Uterus (tissue), 4 donors: ENCODE results near the gene CKAP4. TPM values are rescaled to one million over a fixed set of nuclear protein-coding genes. Genes with fewer than 3 reads are reported as not detected.

Experiments
- DNase-seq, 2 donors: peaks; one replicate each; pipeline ENCODE4 v3.0.0-alpha.2; 2019 to 2020
- H3K27ac ChIP-seq, 2 donors: fragments of 200-600 bp; sonication (generic); 1 replicate in 1 of 2; 2 replicates in 1 of 2; pipeline ENCODE4 v1.5.1; 2016 to 2018
- H3K27me3 ChIP-seq, 2 donors: fragments of 200-600 bp; sonication (generic); one replicate each; pipeline ENCODE4 v1.5.1; 2018 to 2019; ENCODE audit warnings: control low read depth in 1 of 2
- H3K36me3 ChIP-seq, 2 donors: fragments of 200-600 bp; sonication (generic); one replicate each; pipeline ENCODE4 v1.5.1; 2019; ENCODE audit warnings: control low read depth in 1 of 2
- H3K4me1 ChIP-seq, 2 donors: fragments of 200-600 bp; sonication (generic); one replicate each; pipeline ENCODE4 v1.5.1; 2018 to 2019; ENCODE audit warnings: control low read depth in 1 of 2
- H3K4me3 ChIP-seq, 2 donors: fragments of 200-600 bp; sonication (generic); 1 replicate in 1 of 2; 2 replicates in 1 of 2; pipeline ENCODE4 v1.5.1; 2018 to 2019; ENCODE audit warnings: mild to moderate bottlenecking in 1 of 2
- H3K9me3 ChIP-seq, 2 donors: fragments of 200-600 bp; sonication (generic); one replicate each; pipeline ENCODE4 v1.5.1; 2019; ENCODE audit warnings: control low read depth in 1 of 2
- CTCF ChIP-seq, 4 experiments: fragments of 200-600 bp in 2 of 4; fragments of 450-650 bp in 2 of 4; sonication (generic) in 2 of 4; IDR thresholded peaks; one replicate each; pipeline ENCODE4 v1.5.1; 2016 to 2019; ENCODE audit warnings: antibody characterized with exemption in 4 of 4, mild to moderate bottlenecking in 2 of 4, moderate library complexity in 1 of 4
- POLR2A ChIP-seq, 2 donors: fragments of 450-650 bp; IDR thresholded peaks; one replicate each; pipeline ENCODE4 v1.6.1; 2016; ENCODE audit warnings: antibody characterized with exemption in 2 of 2, mild to moderate bottlenecking in 1 of 2, moderate library complexity in 1 of 2
- intact Hi-C: fragments of 100-400 bp; cut with DNase I; formaldehyde crosslinking; loops from one replicate; pipeline ENCODE4 v1.15.1; 2023; ENCODE audit warnings: low total_unique reads
- total RNA-seq, 4 donors: library from RNA; depleted of rRNA in 3 of 4; stranded (reverse); fragments of >200 nt in 3 of 4; gene quantifications; one replicate each; pipeline versions ENCODE4 v1.1.0 to v1.2.4, GENCODE V29; 2014 to 2023
- donor health status: DM: yes; HTN: yes; CAD: no.

The CKAP4 gene
- total RNA-seq, 4 donors from 2014 or later = 15.6 to 106 (median 40.8) TPM

GRCh38 chr12:106248312-106248845, 559 bp upstream of the CKAP4 start:
- H3K27me3 ChIP-seq = no peaks in the 10 kb centered on the region
- DNase-seq = peak; percentile 71
- H3K4me1 ChIP-seq = peaks cover 5 to 12% of the 10 kb centered on the region in 2 donors
- no peaks in the 10 kb centered on the region for H3K36me3 ChIP-seq
- H3K4me3 ChIP-seq = peak overlapping the region; percentile 51 to 81
- no peak for TF ChIP-seq CTCF (IDR thresholded peaks at IDR 0.05)
- no peak for TF ChIP-seq POLR2A (IDR thresholded peaks at IDR 0.05)
- intact Hi-C loops = no loop called here
- H3K9me3 ChIP-seq = no peaks in the 10 kb centered on the region
- H3K27ac ChIP-seq = peak overlapping the region; percentile 97 to 99

GRCh38 chr12:106246891-106247673, 738 bp downstream of the CKAP4 start:
- Histone ChIP-seq H3K4me3 (peak overlapping the region; percentile 51 to 81), H3K27me3 (no peaks in the 10 kb centered on the region), H3K36me3 (no peaks in the 10 kb centered on the region), H3K9me3 (no peaks in the 10 kb centered on the region), H3K27ac (peak overlapping the region; percentile 97 to 99), H3K4me1 (peaks cover 5 to 12% of the 10 kb centered on the region in 2 donors)
- peak in 1 of 4 experiments; percentile 6 for TF ChIP-seq CTCF (IDR thresholded peaks at IDR 0.05)
- TF ChIP-seq POLR2A (IDR thresholded peaks at IDR 0.05) = no peak
- intact Hi-C loops = no loop called here
- DNase-seq = peak; percentile 62 to 63

- peaks cover 5 to 8% of the 10 kb centered on the region in 2 donors for H3K4me1 ChIP-seq
- H3K27me3 ChIP-seq = no peaks in the 10 kb centered on the region
- DNase-seq = peak; percentile 35 to 49
- TF ChIP-seq POLR2A (IDR thresholded peaks at IDR 0.05) = no peak
- TF ChIP-seq CTCF (IDR thresholded peaks at IDR 0.05) = no peak
- peak overlapping the region; percentile 97 to 99 for H3K27ac ChIP-seq
- H3K36me3 ChIP-seq = no peaks in the 10 kb centered on the region
- intact Hi-C loops = no loop called here
- H3K4me3 ChIP-seq = peak overlapping the region in 1 of 2 donors; percentile 81
- no peaks in the 10 kb centered on the region for H3K9me3 ChIP-seq
Measured at GRCh38 chr12:106245767-106246166, 2.1 kb downstream of the CKAP4 start.

- H3K9me3 ChIP-seq = no peaks in the 10 kb centered on the region
- TF ChIP-seq POLR2A (IDR thresholded peaks at IDR 0.05) (no peak), CTCF (IDR thresholded peaks at IDR 0.05) (no peak)
- H3K27me3 ChIP-seq = no peaks in the 10 kb centered on the region
- H3K27ac ChIP-seq = no peak overlapping the region
- H3K4me1 ChIP-seq = peaks cover 5 to 8% of the 10 kb centered on the region in 2 donors
- H3K4me3 ChIP-seq = no peak overlapping the region
- DNase-seq = no peak
- no peaks in the 10 kb centered on the region for H3K36me3 ChIP-seq
- intact Hi-C loops = no loop called here
Measured at GRCh38 chr12:106243620-106244019, 4.2 kb downstream of the CKAP4 start.

- no peak overlapping the region for H3K4me3 ChIP-seq
Measured at GRCh38 chr12:106240821-106241220, 7.0 kb downstream of the CKAP4 start.

More at GRCh38 chr12:106240821-106241220, 7.0 kb downstream of the CKAP4 start:
- intact Hi-C loops = no loop called here
- no peaks in the 10 kb centered on the region for H3K36me3 ChIP-seq
- H3K9me3 ChIP-seq = no peaks in the 10 kb centered on the region
- H3K4me1 ChIP-seq = peaks cover 2% of the 10 kb centered on the region in 2 donors
- H3K27me3 ChIP-seq = no peaks in the 10 kb centered on the region
- DNase-seq = no peak
- no peak for TF ChIP-seq CTCF (IDR thresholded peaks at IDR 0.05)
- TF ChIP-seq POLR2A (IDR thresholded peaks at IDR 0.05) = no peak
- H3K27ac ChIP-seq = no peak overlapping the region
